ENCODE results near the gene ISLR2. TPM values are rescaled to one million over a fixed set of nuclear protein-coding genes. Genes with fewer than 3 reads are reported as not detected.

ISLR2 gene
- total RNA-seq, 4 donors from 2014 or later: 0.41 to 27.3 (median 1.4) TPM

DNA sequence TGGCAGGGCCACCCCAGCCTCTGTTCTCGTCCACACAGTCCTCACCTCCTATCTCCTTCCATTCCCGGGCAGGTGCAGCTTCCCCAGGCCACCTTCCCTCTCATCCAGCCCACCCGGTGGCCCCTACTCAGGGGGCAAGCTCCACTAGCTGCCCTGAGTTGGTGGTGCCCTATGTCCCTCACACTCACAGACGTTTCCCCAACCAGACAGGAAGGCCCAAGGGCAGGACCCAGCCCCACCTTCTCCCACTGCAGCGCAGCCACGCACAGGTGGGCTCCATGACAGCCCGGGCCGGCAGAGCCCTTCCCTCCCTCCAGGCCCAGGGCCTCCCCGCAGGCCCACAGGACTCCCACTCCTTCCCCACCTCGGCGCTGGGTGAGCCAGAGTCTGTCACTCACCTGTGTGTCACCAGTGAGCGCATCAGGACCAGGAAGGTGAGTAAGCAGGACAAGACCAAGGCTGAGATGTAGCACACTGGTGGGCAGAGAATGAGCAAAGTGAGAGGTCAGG is 54.3 kb downstream of the ISLR2 start:
- in situ Hi-C loops (cut with MboI; ENCODE audit: low pct_ligation_motif_present in 1 of 4, low pct_unique_long_range_greater_than_20kb in 1 of 4, low sequenced_read_pairs in 3 of 4) (no loop called here), intact Hi-C loops (cut with DNase I; ENCODE audit: low total_unique reads) (no loop called here)
- DNase-seq: no peak
- Histone ChIP-seq H3K27ac (no peak overlapping the region), H3K4me3 (no peak overlapping the region), H3K9me3 (no peaks in the 10 kb centered on the region), H3K27me3 (no peaks in the 10 kb centered on the region), H3K36me3 (no peaks in the 10 kb centered on the region), H3K4me1 (peaks cover 0 to 4% (median 2%) of the 10 kb centered on the region in 4 donors)
- WGBS, 2 donors (ENCODE audit: low coverage in 1 of 2): 47 to 76% methylated on average over 3 to 11 of the region's 12 CpGs
- TF ChIP-seq, protein P1, sequence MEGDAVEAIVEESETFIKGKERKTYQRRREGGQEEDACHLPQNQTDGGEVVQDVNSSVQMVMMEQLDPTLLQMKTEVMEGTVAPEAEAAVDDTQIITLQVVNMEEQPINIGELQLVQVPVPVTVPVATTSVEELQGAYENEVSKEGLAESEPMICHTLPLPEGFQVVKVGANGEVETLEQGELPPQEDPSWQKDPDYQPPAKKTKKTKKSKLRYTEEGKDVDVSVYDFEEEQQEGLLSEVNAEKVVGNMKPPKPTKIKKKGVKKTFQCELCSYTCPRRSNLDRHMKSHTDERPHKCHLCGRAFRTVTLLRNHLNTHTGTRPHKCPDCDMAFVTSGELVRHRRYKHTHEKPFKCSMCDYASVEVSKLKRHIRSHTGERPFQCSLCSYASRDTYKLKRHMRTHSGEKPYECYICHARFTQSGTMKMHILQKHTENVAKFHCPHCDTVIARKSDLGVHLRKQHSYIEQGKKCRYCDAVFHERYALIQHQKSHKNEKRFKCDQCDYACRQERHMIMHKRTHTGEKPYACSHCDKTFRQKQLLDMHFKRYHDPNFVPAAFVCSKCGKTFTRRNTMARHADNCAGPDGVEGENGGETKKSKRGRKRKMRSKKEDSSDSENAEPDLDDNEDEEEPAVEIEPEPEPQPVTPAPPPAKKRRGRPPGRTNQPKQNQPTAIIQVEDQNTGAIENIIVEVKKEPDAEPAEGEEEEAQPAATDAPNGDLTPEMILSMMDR (IDR thresholded peaks at IDR 0.05): no peak
- TF ChIP-seq POLR2AphosphoS5 (IDR thresholded peaks at IDR 0.05) (no peak), POLR2A (IDR thresholded peaks at IDR 0.05) (no peak), EP300 (IDR thresholded peaks at IDR 0.05; ENCODE audit: low read depth) (no peak)

GRCh38 chr15:74185710-74186348 is 55.4 kb downstream of the ISLR2 start:
- DNase-seq: no peak
- TF ChIP-seq, protein P1 (IDR thresholded peaks at IDR 0.05): no peak
- TF ChIP-seq EP300 (IDR thresholded peaks at IDR 0.05; ENCODE audit: low read depth) (no peak), POLR2AphosphoS5 (IDR thresholded peaks at IDR 0.05) (no peak), POLR2A (IDR thresholded peaks at IDR 0.05) (no peak)
- Histone ChIP-seq H3K27ac (no peak overlapping the region), H3K9me3 (no peaks in the 10 kb centered on the region), H3K4me3 (no peak overlapping the region), H3K27me3 (no peaks in the 10 kb centered on the region), H3K36me3 (no peaks in the 10 kb centered on the region), H3K4me1 (peaks cover 0 to under 1% (median 0%) of the 10 kb centered on the region in 4 donors)
- WGBS, 2 donors (ENCODE audit: low coverage in 1 of 2): 71% methylated on average over 8 of the region's 8 CpGs; no CpG with 5 or more reads in 1 of the 2 donors
- in situ Hi-C loops (cut with MboI; ENCODE audit: low pct_ligation_motif_present in 1 of 4, low pct_unique_long_range_greater_than_20kb in 1 of 4, low sequenced_read_pairs in 3 of 4): no loop called here
- intact Hi-C loops (cut with DNase I; ENCODE audit: low total_unique reads): no loop called here

Small RNAs within 50 kb of the gene (small RNA-seq; reads per million reads assigned to genes)
- 0 reads per million in 4 donors for gene RF00017

Other genes with a start within 250 kb of the ISLR2 start
- 1 to 10 TPM in 3 of 4 donors, not detected in 1; 1.8 to 6.8 (median 1.9) TPM for gene LOXL1, start 204.1 kb upstream of the ISLR2 start, total RNA-seq
- gene STOML1, start 138.3 kb upstream of the ISLR2 start, total RNA-seq: 10 to 100 TPM in 1 of 4 donors, 1 to 10 TPM in 2, under 1 TPM in 1; 0.75 to 14.6 (median 4.5) TPM
- 100 to 1,000 TPM in 1 of 4 donors, 10 to 100 TPM in 3; 35.1 to 128 (median 70.0) TPM for gene PML, start 135.9 kb upstream of the ISLR2 start, total RNA-seq
- not detected for gene GOLGA6A, start 48.0 kb upstream of the ISLR2 start, total RNA-seq
- 100 to 1,000 TPM in 1 of 4 donors, 10 to 100 TPM in 3; 18.8 to 191 (median 25.5) TPM for gene ISLR, start 43.1 kb downstream of the ISLR2 start, total RNA-seq
- gene STRA6, start 72.2 kb downstream of the ISLR2 start, total RNA-seq: not detected
- gene CCDC33, start 105.7 kb downstream of the ISLR2 start, total RNA-seq: under 1 TPM in 1 of 4 donors, not detected in 3; 0.16 TPM
- gene CYP11A1, start 237.1 kb downstream of the ISLR2 start, total RNA-seq: under 1 TPM in 2 of 4 donors, not detected in 2; 0.40 to 0.79 TPM

Measured in transverse colon (tissue), 4 donors.